ENCODE data around the gene ADAMTS5. TPM values are rescaled to one million over a fixed set of nuclear protein-coding genes. Genes with fewer than 3 reads are reported as not detected.

The ADAMTS5 gene
- total and polyA plus RNA-seq, 2 experiments from 2014 or later: 0.21 TPM; not detected in 1

GRCh38 chr21:26956813-26957212, 10.1 kb downstream of the ADAMTS5 start:
- Histone ChIP-seq H3K4me1 (ENCODE audit: low read depth) (no peaks in the 10 kb centered on the region), H3K27me3 (no peaks in the 10 kb centered on the region), H3K27ac (no peak overlapping the region), H3K36me3 (no peaks in the 10 kb centered on the region), H3K4me3 (no peak overlapping the region), H3K9me3 (ENCODE audit: low read depth) (no peaks in the 10 kb centered on the region)
- TF ChIP-seq, protein P1, sequence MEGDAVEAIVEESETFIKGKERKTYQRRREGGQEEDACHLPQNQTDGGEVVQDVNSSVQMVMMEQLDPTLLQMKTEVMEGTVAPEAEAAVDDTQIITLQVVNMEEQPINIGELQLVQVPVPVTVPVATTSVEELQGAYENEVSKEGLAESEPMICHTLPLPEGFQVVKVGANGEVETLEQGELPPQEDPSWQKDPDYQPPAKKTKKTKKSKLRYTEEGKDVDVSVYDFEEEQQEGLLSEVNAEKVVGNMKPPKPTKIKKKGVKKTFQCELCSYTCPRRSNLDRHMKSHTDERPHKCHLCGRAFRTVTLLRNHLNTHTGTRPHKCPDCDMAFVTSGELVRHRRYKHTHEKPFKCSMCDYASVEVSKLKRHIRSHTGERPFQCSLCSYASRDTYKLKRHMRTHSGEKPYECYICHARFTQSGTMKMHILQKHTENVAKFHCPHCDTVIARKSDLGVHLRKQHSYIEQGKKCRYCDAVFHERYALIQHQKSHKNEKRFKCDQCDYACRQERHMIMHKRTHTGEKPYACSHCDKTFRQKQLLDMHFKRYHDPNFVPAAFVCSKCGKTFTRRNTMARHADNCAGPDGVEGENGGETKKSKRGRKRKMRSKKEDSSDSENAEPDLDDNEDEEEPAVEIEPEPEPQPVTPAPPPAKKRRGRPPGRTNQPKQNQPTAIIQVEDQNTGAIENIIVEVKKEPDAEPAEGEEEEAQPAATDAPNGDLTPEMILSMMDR (IDR thresholded peaks at IDR 0.05; ENCODE audit: low read depth, low read length): no peak
- DNase-seq (ENCODE audit: low read depth in 1 of 2, low spot score in 1 of 2): no peak

GRCh38 chr21:26956216-26956615, 10.7 kb downstream of the ADAMTS5 start:
- no peaks in the 10 kb centered on the region for H3K9me3 ChIP-seq (ENCODE audit: low read depth)
- DNase-seq (ENCODE audit: low read depth in 1 of 2, low spot score in 1 of 2): no peak
- TF ChIP-seq, protein P1 (IDR thresholded peaks at IDR 0.05; ENCODE audit: low read depth, low read length): no peak
- H3K27me3 ChIP-seq: no peaks in the 10 kb centered on the region
- no peak overlapping the region for H3K4me3 ChIP-seq
- H3K4me1 ChIP-seq (ENCODE audit: low read depth): no peaks in the 10 kb centered on the region
- H3K36me3 ChIP-seq: no peaks in the 10 kb centered on the region
- no peak overlapping the region for H3K27ac ChIP-seq

DNA sequence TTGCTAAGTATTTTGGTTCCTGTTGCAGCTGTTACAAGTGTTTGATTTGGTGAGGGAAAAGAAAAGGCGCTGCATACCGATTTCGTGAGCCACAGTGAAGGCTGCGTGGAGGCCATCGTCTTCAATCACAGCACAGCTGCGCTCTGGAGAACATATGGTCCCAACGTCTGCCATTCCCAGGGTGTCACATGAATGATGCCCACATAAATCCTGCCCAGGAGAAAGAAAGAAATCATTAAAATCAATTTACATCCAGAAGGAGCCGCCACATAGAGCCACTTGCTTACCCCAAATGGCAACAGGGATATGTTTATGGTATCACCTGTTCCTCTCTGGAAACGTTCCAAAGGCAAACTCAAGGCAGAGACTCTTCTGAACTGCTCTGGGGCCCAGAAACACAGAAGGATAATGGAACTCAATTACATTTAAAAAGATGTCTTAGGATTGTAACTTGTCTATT, 12.2 kb downstream of the ADAMTS5 start:
- Histone ChIP-seq H3K9me3 (ENCODE audit: low read depth) (no peaks in the 10 kb centered on the region), H3K4me3 (no peak overlapping the region), H3K27ac (no peak overlapping the region), H3K36me3 (no peaks in the 10 kb centered on the region), H3K4me1 (ENCODE audit: low read depth) (no peaks in the 10 kb centered on the region), H3K27me3 (no peaks in the 10 kb centered on the region)
- DNase-seq (ENCODE audit: low read depth in 1 of 2, low spot score in 1 of 2): no peak
- TF ChIP-seq, protein P1 (IDR thresholded peaks at IDR 0.05; ENCODE audit: low read depth, low read length): no peak

DNA sequence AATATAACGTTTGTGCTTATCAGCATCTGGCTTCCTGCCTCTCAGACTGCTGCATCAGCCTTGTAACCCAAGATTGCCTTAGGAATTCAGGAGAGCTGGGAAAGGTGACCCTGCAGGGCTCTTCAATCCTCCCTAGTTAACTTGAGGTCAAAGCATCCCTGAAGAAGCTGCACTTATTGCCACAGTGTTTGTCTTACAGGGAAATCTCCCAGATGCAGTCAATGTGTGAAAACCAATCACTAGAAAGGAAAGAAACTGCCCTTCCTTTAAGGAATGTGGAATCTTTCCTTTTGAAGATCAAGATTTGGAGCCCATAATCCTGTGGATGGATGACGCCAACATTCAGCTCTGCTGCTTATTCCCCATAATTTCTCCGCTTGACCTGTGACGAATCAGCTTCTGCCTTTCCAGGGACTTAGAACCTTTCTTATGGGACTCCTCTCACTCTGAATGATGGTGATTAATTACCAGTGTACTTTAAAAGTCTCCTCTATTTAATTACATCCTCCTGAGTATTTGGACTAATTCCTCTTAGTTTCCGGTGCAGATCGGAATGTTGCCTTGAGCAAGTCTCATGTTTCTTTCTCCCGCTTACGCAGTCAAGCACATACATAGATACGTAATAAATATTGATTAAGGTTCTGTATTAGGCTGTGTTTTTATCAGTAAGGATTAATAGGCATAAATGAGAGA, 14.4 kb downstream of the ADAMTS5 start:
- DNase-seq (ENCODE audit: low read depth in 1 of 2, low spot score in 1 of 2): no peak
- Histone ChIP-seq H3K27ac (no peak overlapping the region), H3K9me3 (ENCODE audit: low read depth) (no peaks in the 10 kb centered on the region), H3K4me3 (no peak overlapping the region), H3K36me3 (no peaks in the 10 kb centered on the region), H3K27me3 (no peaks in the 10 kb centered on the region), H3K4me1 (ENCODE audit: low read depth) (no peaks in the 10 kb centered on the region)
- TF ChIP-seq, protein P1 (IDR thresholded peaks at IDR 0.05; ENCODE audit: low read depth, low read length): no peak

DNA sequence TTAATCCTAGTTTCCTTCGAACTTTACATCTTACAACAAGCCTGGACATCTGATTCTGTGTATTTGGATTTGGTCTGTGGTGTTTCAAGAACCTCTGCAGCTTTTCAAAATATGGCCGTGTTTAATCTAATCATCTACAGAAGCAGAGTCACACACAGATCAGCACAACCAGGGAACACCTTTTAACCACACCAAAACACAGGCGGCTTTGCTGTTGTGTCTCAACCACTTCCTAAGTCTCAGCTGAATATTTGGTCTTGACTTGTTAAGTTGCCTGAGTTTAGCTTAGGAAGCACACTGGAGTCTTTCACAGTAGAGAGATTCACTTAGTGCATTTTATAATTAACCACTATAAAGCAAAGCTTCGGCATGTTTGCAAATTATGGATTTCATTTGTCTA, 17.1 kb downstream of the ADAMTS5 start:
- DNase-seq (ENCODE audit: low read depth in 1 of 2, low spot score in 1 of 2): no peak
- Histone ChIP-seq H3K27ac (no peak overlapping the region), H3K9me3 (ENCODE audit: low read depth) (no peaks in the 10 kb centered on the region), H3K4me1 (ENCODE audit: low read depth) (no peaks in the 10 kb centered on the region), H3K4me3 (no peak overlapping the region), H3K27me3 (no peaks in the 10 kb centered on the region), H3K36me3 (no peaks in the 10 kb centered on the region)
- TF ChIP-seq, protein P1 (IDR thresholded peaks at IDR 0.05; ENCODE audit: low read depth, low read length): no peak
